Activated CD4-positive, alpha-beta T cell treated with anti-CD3 and anti-CD28 coated beads for 1 hour (primary cell): ENCODE data around the gene OR10H3.
"Not testable (repeated sequence)": the region's sequence is repeated elsewhere in the genome, so short reads cannot be mapped to it uniquely, and the experiment has no call there.

Source experiments
- DNase-seq: peaks from one replicate; pipeline ENCODE4 v3.0.0-alpha.2; 2020

The OR10H3 gene

GRCh38 chr19:15779756-15780476 is 42.1 kb downstream of the OR10H3 start:
- DNase-seq = no peak

- DNase-seq = no peak
These were observed 43.0 kb downstream of the OR10H3 start for GRCh38 chr19:15780610-15781418.

DNA sequence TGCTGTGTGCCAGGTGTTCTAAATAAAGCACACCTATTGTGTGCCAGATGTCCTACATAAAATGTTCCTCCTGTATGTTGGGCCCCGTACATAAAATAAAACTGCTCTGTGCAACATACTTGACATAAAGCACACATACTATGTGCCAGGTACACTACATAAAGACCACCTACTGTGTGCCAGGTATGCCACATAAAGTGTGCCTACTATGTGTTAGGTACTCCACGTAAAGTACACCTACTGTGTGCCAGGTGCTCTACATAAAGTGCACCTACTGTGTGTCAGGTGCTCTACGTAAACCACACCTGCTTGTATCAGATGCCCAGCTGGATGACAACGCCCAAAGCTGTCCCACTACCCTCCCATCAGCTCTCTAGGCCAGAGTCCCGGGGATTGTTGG is 43.9 kb downstream of the OR10H3 start:
- no peak for DNase-seq

DNA sequence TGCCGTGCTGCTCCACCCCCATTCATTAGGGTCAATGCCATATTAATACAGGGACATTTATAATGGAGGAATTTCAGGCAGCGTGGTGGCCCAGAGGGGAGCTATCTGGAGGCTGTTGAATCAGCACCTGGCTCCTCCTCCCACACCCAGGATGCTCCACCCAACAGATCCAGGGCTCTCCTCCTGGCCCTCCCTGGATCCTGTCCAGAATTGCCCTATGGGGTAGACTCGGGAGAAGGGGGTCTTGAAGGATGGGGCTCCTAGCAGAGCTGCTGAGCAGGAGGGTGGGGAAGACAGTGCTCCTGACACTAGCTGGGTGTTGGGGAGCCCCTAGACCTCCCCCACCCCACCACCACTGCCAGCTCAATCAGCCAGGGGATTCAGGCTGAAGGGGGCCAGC is 44.4 kb downstream of the OR10H3 start:
- no peak for DNase-seq

- not testable (repeated sequence) for DNase-seq
These were observed 45.1 kb downstream of the OR10H3 start for GRCh38 chr19:15782896-15783295.

DNA sequence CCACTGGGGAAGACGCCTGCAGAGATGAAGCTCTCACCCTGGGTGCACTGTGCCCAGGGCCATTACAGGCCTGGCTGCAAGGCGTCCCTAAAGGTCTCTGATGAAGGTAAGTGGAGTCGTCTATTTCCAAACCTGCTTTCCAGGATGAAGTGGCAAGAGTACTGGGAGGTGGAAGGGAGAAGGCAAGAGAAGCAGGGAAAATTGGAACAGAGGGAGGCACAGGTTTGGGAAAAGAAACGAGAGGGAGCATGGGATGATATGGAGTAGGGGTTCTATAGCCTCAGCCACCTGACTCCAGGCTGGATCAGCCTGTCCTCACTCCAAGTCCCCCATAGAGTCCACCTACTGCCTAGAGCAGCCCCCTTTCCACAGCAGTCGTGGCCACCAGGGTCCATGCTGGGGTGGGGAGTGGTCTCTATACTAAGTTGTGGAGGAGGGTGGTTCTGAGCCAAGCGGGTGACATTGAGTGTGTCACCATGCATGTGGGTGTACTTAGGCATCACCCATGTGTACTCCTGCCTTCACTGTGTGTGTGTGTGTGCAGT is 49.9 kb downstream of the OR10H3 start, which contains the start of gene OR10H5:
TSS of gene OR10H5 (plus strand) at position 51 of the 545 bp plus-strand sequence. CDS start 6,388 bp downstream, outside the sequence.
- DNase-seq = no peak

- no peak for DNase-seq
These were observed 50.9 kb downstream of the OR10H3 start for GRCh38 chr19:15788594-15789270.

- DNase-seq = no peak
These were observed 52.3 kb downstream of the OR10H3 start for GRCh38 chr19:15790096-15790495.
